Calu3 (cell line): ENCODE measurements around the gene C6orf62. TPM values are rescaled to one million over a fixed set of nuclear protein-coding genes. Genes with fewer than 3 reads are reported as not detected.
A peak's percentile ranks its signal among the peaks of the same experiment; 100 is the strongest.
"Not testable (repeated sequence)": the region's sequence is repeated elsewhere in the genome, so short reads cannot be mapped to it uniquely, and the experiment has no call there.

Experiments
- BruUV-seq: library from RNA; stranded (reverse); fragments of 400-500 nt; replicated peaks from 2 replicates; lab custom pipeline; 2021; lab: Mats Ljungman, UMichigan
- CTCF ChIA-PET: fragments of 300-600 bp; sonication (Branson Sonifier 250); formaldehyde crosslinking; loops from one replicate; lab custom pipeline; 2022; ENCODE audit warnings: antibody characterized with exemption; lab: Charles Lee
- DNase-seq: peaks from one replicate; pipeline ENCODE4 v3.0.0; 2022
- H3K27ac Mint-ChIP-seq: one replicate; pipeline ENCODE4 v1.8.0; 2022; ENCODE audit warnings: mixed read lengths; ENCODE audit not compliant: unreplicated experiment
- H3K27me3 Mint-ChIP-seq: one replicate; pipeline ENCODE4 v1.8.0; 2022; ENCODE audit warnings: mixed read lengths; ENCODE audit not compliant: unreplicated experiment
- H3K36me3 Mint-ChIP-seq: one replicate; pipeline ENCODE4 v1.8.0; 2022; ENCODE audit warnings: mild to moderate bottlenecking, moderate library complexity, mixed read lengths; ENCODE audit not compliant: insufficient read depth, unreplicated experiment
- H3K4me1 Mint-ChIP-seq: one replicate; pipeline ENCODE4 v1.8.0; 2022; ENCODE audit warnings: mild to moderate bottlenecking, low read depth, mixed read lengths; ENCODE audit not compliant: unreplicated experiment
- H3K4me3 Mint-ChIP-seq: one replicate; pipeline ENCODE4 v1.8.0; 2022; ENCODE audit warnings: mild to moderate bottlenecking, low read depth, moderate library complexity, mixed read lengths; ENCODE audit not compliant: unreplicated experiment
- H3K9me3 Mint-ChIP-seq: one replicate; pipeline ENCODE4 v1.8.0; 2022; ENCODE audit warnings: low read depth, mixed read lengths; ENCODE audit not compliant: unreplicated experiment
- intact Hi-C: fragments of 100-400 bp; cut with micrococcal nuclease; formaldehyde crosslinking; loops from one replicate; pipeline ENCODE4 v1.10.0; 2022; ENCODE audit not compliant: unreplicated experiment
- total RNA-seq: library from RNA; stranded (reverse); gene quantifications from 2 replicates; pipeline ENCODE4 v1.2.3, GENCODE V29; 2022
- TF ChIP-seq, protein P1 (sequence below): fragments of 200-600 bp; IDR thresholded peaks from one replicate; pipeline ENCODE4 v1.8.0; 2022; ENCODE audit warnings: antibody characterized with exemption; ENCODE audit not compliant: unreplicated experiment

Gene C6orf62
- total RNA-seq, 1 experiment from 2014 or later, result 334 TPM

DNA sequence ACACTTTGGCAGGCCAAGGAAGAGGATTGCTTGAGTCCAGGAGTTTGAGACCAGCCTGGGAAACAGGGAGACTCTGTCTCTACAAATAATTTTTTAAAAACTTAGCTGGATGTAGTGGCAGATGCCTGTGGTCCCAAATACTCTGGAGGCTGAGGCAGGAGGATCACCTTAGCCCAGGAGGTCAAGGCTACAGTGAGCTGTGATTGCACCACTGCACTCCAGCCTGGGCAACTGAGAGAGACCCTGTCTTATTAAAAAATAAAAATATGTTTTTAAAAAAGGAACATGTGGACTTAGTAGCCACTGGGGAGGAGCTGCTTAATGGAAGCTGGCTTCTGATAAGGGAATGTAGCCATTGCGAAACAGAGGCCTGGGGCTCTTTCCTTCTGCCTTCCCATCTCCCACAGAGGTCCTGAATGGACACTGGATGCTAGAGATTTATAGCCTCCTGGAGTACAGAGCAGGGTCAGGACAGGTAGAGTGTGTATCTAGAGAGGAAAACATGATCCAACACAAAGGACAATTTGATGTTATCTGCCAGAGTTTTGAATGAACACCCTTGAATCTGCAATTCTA is 34.1 kb upstream of the C6orf62 start:
- Mint-ChIP-seq H3K36me3 (peaks cover 4% of the 10 kb centered on the region), H3K27ac (peak overlapping the region; percentile 0), H3K4me3 (no peak overlapping the region), H3K4me1 (peaks cover 20% of the 10 kb centered on the region), H3K9me3 (peaks cover 10% of the 10 kb centered on the region), H3K27me3 (no peaks in the 10 kb centered on the region)
- DNase-seq, result peak; percentile 31
- intact Hi-C loops, result no loop called here
- CTCF ChIA-PET, result interaction anchor here (0.8 to 2.0 kb wide), 2 partner anchors 10 to 173 kb away, joined by 4 to 13 read pairs; no protein-coding TSS in a partner anchor
- BruUV-seq, result no TSS peak
- TF ChIP-seq, protein P1, sequence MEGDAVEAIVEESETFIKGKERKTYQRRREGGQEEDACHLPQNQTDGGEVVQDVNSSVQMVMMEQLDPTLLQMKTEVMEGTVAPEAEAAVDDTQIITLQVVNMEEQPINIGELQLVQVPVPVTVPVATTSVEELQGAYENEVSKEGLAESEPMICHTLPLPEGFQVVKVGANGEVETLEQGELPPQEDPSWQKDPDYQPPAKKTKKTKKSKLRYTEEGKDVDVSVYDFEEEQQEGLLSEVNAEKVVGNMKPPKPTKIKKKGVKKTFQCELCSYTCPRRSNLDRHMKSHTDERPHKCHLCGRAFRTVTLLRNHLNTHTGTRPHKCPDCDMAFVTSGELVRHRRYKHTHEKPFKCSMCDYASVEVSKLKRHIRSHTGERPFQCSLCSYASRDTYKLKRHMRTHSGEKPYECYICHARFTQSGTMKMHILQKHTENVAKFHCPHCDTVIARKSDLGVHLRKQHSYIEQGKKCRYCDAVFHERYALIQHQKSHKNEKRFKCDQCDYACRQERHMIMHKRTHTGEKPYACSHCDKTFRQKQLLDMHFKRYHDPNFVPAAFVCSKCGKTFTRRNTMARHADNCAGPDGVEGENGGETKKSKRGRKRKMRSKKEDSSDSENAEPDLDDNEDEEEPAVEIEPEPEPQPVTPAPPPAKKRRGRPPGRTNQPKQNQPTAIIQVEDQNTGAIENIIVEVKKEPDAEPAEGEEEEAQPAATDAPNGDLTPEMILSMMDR, result no peak

DNA sequence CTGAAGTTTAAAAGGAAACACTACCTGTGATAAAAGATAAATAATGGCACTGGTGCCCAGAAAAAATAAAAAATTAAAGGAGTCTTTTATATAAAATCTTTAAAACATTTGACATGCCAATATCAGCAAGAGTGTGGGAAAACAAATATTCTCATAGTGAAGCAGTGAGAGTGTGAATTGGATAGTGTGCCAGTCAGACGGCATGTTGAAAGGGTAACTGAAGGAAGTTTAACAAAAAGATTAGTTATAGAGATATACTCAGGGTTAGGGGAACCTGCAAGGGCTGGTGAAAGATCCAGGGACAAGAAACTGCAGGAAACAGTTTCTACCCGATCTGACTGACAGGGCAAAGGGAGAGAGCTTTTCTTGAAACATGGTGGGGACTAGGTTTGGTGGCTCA is 33.5 kb upstream of the C6orf62 start:
- no TSS peak for BruUV-seq
- intact Hi-C loops, result no loop called here
- no peak for DNase-seq
- CTCF ChIA-PET, result interaction anchor here (2.0 kb wide), 1 partner anchor 9 kb away, joined by 13 read pairs; no protein-coding TSS in a partner anchor
- TF ChIP-seq, protein P1, result no peak
- Mint-ChIP-seq H3K4me3 (no peak overlapping the region), H3K27ac (peak overlapping the region; percentile 0), H3K27me3 (no peaks in the 10 kb centered on the region), H3K4me1 (peaks cover 20% of the 10 kb centered on the region), H3K9me3 (peaks cover 10% of the 10 kb centered on the region), H3K36me3 (peaks cover 4% of the 10 kb centered on the region)

DNA sequence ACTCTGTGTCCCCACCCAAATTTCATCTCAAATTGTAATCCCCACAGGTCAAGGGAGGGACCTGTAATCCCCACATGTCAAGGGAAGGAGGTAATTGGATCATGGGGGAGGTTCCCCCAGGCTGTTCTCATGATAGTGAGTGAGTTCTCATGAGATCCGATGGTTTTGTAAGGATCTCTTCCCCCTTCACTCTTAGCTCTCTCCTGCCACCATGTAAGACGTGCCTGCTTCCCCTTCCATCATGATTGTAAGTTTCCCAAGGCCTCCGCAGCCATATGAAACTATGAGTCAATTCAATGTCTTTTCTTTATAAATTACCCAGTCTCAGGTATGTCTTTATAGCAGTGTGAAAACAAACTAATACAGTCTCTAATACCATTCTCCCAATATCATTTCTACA is 31.9 kb upstream of the C6orf62 start:
- intact Hi-C loops, CTCF ChIA-PET, BruUV-seq, H3K36me3 Mint-ChIP-seq, H3K27me3 Mint-ChIP-seq, H3K4me3 Mint-ChIP-seq, H3K27ac Mint-ChIP-seq, DNase-seq: not testable (repeated sequence)
- Mint-ChIP-seq H3K9me3 (peaks cover 10% of the 10 kb centered on the region), H3K4me1 (peaks cover 20% of the 10 kb centered on the region)

DNA sequence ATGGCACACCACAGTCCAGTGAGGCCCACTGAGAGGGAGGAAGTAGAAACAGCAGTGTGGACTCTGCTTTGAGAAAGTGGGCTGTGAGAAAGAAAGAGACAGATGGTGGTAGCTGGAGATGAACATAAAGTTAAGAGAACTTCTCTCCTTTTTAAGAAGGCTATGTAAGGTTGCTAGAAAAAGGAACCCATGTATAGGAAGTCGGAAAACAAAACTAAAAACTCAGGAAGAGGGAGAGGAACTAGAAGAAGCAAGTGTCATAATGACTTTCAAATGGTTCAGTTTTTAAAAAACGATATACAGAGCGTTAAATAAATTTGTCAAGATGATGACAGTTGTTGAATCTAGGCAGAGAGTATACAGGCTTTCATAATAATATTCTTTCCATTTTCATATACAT is 30.3 kb upstream of the C6orf62 start:
- peaks cover 9% of the 10 kb centered on the region for H3K9me3 Mint-ChIP-seq
- peaks cover 4% of the 10 kb centered on the region for H3K36me3 Mint-ChIP-seq
- BruUV-seq, result no TSS peak
- no peak for DNase-seq
- H3K4me3 Mint-ChIP-seq, result no peak overlapping the region
- peaks cover 20% of the 10 kb centered on the region for H3K4me1 Mint-ChIP-seq
- CTCF ChIA-PET, result interaction anchor here (0.7 kb wide), 1 partner anchor 258 kb away, joined by 10 read pairs; no protein-coding TSS in a partner anchor
- no peak overlapping the region for H3K27ac Mint-ChIP-seq
- TF ChIP-seq, protein P1, result no peak
- intact Hi-C loops, result no loop called here
- no peaks in the 10 kb centered on the region for H3K27me3 Mint-ChIP-seq

DNA sequence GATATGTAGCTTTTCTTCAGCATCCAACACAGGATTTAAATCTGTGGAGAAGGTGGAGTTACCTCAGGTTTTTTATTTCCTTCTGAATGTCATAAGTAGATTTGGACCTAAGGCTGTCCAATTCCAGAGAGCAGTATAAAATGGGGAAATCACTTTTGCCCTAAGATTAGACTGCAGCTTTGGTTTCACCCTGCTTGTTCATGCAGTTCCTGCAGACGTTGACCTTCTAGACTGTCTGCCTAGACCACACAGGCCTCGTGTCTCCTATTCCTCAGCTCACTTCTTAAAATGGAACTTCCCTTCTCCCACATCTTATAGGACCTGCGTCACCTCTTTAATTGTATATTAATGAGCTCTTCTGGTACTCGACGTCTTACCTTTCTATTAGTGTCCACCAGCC is 26.0 kb upstream of the C6orf62 start:
- H3K4me3 Mint-ChIP-seq, result no peak overlapping the region
- intact Hi-C loops, result no loop called here
- no peaks in the 10 kb centered on the region for H3K27me3 Mint-ChIP-seq
- peaks cover 4% of the 10 kb centered on the region for H3K9me3 Mint-ChIP-seq
- H3K4me1 Mint-ChIP-seq, result peaks cover 27% of the 10 kb centered on the region
- BruUV-seq, result no TSS peak
- H3K36me3 Mint-ChIP-seq, result no peaks in the 10 kb centered on the region
- TF ChIP-seq, protein P1, result no peak
- CTCF ChIA-PET, result no interaction called here
- no peak for DNase-seq
- peak overlapping the region; percentile 44 for H3K27ac Mint-ChIP-seq
